Astrocyte of the cerebellum (primary cell): ENCODE results near the gene FAM76A.

Source experiments
- DNase-seq: peaks from one replicate; pipeline ENCODE4 v3.0.0-alpha.2; 2011; ENCODE audit warnings: low read depth
- H3K4me3 ChIP-seq: 2 replicates; pipeline ENCODE4 v1.5.1; 2011; ENCODE audit warnings: mild to moderate bottlenecking, low read depth, low read length, moderate library complexity
- CTCF ChIP-seq: IDR thresholded peaks from 2 replicates; pipeline ENCODE4 v1.5.1; 2012; ENCODE audit warnings: low read length, low read depth, moderate library complexity, mild to moderate bottlenecking; ENCODE audit errors: missing control alignments
- in situ Hi-C: cut with HindIII; loops from 2 replicates; pipeline ENCODE4 v1.10.0; 2017; ENCODE audit warnings: low sequenced_read_pairs

Gene FAM76A

GRCh38 chr1:27726173-27727044 is 648 bp downstream of the FAM76A start:
- peak overlapping the region; percentile 84 for H3K4me3 ChIP-seq
- TF ChIP-seq CTCF = no peak
- in situ Hi-C loops = no loop called here
- no peak for DNase-seq

GRCh38 chr1:27727126-27727525 is 1.4 kb downstream of the FAM76A start:
- TF ChIP-seq CTCF = no peak
- H3K4me3 ChIP-seq = peak overlapping the region; percentile 84
- no peak for DNase-seq
- in situ Hi-C loops = no loop called here

GRCh38 chr1:27736252-27736651 is 10.5 kb downstream of the FAM76A start:
- no peak for TF ChIP-seq CTCF
- no peak overlapping the region for H3K4me3 ChIP-seq
- no peak for DNase-seq
- in situ Hi-C loops = no loop called here

- in situ Hi-C loops = no loop called here
- TF ChIP-seq CTCF = no peak
- no peak for DNase-seq
- H3K4me3 ChIP-seq = no peak overlapping the region
Observed at GRCh38 chr1:27741121-27741520, 15.4 kb downstream of the FAM76A start.

- no peak for TF ChIP-seq CTCF
- in situ Hi-C loops = no loop called here
- no peak overlapping the region for H3K4me3 ChIP-seq
- DNase-seq = no peak
Observed at GRCh38 chr1:27744556-27744955, 18.8 kb downstream of the FAM76A start.

GRCh38 chr1:27745466-27745865 is 19.7 kb downstream of the FAM76A start:
- in situ Hi-C loops = no loop called here
- no peak for DNase-seq
- H3K4me3 ChIP-seq = no peak overlapping the region
- TF ChIP-seq CTCF = no peak
